ENCODE results near the gene NOS3. TPM values are rescaled to one million over a fixed set of nuclear protein-coding genes. Genes with fewer than 3 reads are reported as not detected.

Gene NOS3
- total RNA-seq, 1 experiment from 2014 or later: 0.60 TPM

DNA sequence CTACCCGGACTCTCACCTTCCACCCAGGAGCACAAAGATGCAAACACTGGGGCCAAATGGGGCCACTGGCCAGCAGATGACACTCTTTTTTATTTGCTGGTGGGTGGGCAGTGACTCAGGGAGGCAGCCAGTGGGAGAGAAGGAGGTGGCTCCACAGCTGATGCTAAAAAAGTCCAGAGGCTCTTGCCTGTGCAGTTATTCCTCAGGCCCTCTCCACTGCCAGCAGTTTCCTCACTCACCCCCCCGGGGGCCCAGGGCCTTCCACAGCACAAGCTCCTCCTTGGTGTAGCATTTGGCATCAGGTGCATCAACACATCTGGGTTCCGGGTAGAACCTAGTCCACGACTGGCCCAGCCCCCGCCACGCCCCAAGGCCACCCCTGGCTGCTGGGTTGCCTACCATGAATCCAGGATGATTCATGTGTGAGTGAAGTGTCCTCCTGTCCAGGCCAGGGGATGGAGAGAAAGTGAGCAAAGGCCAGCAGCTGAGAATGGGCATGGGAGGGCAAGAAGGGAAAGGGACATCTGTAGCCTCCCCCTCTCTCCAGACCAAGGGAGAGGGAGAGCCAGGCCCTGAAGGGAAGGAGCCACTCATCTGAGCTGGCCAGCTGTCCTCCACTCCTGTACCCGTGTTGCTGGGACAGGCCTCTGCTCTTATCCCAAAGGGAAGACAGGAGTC lies 11.0 kb upstream of the NOS3 start:
- no peak for DNase-seq (ENCODE audit: low spot score)

DNA sequence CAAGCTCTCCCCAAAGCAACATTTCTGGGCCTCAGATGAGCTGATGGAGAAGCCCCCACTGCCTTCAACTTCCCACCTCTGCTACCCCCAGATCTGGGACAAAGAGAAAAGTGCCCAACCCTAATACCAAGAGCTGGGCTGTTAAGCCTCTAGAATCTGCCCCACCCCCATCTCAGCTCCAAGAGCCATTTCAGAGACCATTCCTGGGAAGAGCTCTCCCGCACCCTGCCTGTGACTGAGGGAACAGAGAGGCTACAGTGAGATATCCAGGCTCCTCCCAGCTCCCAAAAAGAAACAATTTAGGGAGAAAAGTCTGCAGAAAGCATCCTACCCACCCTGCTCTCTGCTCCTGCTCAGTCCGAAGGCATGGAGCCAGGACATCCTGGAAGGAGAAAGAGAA lies 10.2 kb upstream of the NOS3 start:
- DNase-seq (ENCODE audit: low spot score): no peak

- DNase-seq (ENCODE audit: low spot score): no peak
These were observed 9.2 kb upstream of the NOS3 start for GRCh38 chr7:150981644-150982043.

- DNase-seq (ENCODE audit: low spot score): no peak
These were observed 8.5 kb upstream of the NOS3 start for GRCh38 chr7:150982351-150982750.

- DNase-seq (ENCODE audit: low spot score): no peak
These were observed 6.9 kb upstream of the NOS3 start for GRCh38 chr7:150983893-150984368.

- DNase-seq (ENCODE audit: low spot score): no peak
These were observed 4.7 kb upstream of the NOS3 start for GRCh38 chr7:150986099-150986512.

DNA sequence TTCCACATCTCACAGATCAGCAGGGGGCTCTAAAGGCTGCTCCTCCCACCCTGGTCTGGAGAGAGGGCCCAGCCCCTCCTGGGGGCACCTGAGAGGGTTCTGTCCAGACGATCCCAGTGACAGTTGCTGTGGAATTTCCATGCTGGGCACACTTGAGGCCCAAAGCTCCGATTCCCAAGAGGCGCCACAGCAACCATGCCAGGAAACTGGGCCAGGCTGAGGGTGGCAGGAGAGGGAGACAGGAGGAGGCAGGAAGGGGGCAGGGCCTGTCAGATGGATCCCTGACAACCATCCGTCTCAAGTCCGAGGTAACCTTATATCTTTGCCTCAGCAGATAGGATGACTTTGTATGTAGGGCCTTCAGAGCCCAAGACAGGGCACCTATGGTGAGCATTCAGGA lies 4.3 kb upstream of the NOS3 start:
- DNase-seq (ENCODE audit: low spot score): no peak

DNA sequence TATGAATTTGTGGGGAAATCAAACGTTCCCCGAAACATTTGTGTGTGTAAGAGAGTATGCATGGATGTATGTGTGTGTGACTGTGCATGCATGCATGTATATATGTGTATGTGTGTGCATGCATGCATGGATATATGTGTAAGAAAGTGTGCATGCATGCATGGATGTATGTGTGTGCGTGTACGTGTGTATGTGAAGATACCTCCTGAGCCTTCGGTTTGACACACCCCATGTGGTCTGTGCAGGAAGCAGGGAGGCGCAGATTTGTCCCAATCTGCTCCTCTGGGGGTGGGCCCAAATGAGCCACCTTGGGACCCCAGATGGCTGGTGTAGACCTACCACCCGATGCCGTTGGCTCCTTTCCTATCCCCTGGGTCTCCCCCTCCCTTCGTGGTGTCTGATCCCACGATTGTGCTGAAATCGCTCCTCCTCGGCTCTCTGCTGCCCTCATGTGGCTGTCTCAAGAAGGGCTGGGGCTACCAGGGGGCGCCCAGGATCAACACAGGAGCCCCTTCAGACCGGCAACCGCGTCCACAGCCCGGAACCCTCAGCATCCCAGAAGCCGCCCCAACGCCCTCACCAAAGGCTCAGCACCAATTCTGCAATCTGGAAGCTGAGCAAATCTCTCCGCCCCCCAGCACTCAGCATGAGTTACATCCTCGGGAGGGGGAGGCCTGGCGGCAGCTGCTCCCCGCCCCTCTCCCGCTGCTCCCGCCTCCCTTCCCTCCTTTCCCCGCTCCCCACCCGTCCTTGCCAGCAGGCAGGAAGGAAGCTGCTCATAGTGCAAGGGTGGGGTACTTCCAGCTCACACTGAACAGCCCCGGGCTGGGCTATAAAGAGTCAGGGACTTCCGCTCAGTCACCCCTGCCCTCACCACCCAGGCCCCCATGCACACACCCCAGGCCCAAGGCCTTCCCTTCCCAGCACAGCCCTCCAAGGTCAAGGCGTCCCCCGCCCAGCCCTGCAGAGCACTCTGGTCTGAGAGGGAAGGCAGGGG lies 2.3 kb upstream of the NOS3 start:
- no peak for DNase-seq (ENCODE audit: low spot score)

GRCh38 chr7:150989456-150989855 lies 1.4 kb upstream of the NOS3 start:
- no peak for DNase-seq (ENCODE audit: low spot score)

- no peak for DNase-seq (ENCODE audit: low spot score)
These were observed 1.3 kb downstream of the NOS3 start for GRCh38 chr7:150992051-150992640.

DNA sequence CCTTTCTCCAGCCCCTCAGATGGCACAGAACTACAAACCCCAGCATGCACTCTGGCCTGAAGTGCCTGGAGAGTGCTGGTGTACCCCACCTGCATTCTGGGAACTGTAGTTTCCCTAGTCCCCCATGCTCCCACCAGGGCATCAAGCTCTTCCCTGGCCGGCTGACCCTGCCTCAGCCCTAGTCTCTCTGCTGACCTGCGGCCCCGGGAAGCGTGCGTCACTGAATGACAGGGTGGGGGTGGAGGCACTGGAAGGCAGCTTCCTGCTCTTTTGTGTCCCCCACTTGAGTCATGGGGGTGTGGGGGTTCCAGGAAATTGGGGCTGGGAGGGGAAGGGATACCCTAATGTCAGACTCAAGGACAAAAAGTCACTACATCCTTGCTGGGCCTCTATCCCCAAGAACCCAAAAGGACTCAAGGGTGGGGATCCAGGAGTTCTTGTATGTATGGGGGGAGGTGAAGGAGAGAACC lies 2.1 kb downstream of the NOS3 start:
- no peak for DNase-seq (ENCODE audit: low spot score)

DNA sequence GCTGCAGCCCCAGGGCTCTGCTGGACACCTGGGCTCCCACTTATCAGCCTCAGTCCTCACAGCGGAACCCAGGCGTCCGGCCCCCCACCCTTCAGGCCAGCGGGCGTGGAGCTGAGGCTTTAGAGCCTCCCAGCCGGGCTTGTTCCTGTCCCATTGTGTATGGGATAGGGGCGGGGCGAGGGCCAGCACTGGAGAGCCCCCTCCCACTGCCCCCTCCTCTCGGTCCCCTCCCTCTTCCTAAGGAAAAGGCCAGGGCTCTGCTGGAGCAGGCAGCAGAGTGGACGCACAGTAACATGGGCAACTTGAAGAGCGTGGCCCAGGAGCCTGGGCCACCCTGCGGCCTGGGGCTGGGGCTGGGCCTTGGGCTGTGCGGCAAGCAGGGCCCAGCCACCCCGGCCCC lies 2.7 kb downstream of the NOS3 start:
- DNase-seq (ENCODE audit: low spot score): no peak

- no peak for DNase-seq (ENCODE audit: low spot score)
These were observed 3.5 kb downstream of the NOS3 start for GRCh38 chr7:150994141-150994837.

DNA sequence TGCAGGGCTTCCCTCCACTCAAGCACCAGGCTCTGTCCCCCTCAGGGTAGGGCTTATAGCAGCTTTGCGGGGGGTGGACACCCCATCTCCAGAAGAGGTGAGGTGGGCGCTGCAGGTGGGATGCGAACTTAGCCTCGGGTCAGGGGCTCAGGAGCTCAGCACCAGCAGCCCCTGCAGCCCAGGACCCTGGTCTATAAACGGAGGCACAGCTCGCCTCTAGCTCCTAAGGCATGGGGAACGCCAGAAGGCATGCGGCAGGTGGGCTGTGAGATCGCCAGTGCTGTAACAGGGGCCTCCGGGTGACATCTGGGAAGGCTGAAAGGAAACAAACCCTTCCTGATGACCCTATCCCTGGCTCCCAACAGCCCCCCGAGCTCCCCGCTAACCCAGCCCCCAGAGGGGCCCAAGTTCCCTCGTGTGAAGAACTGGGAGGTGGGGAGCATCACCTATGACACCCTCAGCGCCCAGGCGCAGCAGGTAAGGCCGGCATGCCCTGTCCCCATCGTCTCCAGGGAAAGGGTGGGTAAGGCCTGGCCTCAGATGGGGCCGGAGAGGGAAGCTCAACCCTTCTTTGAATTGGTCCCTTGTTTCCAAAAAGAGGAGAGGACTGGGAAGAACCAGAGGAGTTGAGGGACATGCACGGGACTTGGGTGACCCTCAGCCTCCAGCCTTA lies 4.2 kb downstream of the NOS3 start:
- no peak for DNase-seq (ENCODE audit: low spot score)

DNA sequence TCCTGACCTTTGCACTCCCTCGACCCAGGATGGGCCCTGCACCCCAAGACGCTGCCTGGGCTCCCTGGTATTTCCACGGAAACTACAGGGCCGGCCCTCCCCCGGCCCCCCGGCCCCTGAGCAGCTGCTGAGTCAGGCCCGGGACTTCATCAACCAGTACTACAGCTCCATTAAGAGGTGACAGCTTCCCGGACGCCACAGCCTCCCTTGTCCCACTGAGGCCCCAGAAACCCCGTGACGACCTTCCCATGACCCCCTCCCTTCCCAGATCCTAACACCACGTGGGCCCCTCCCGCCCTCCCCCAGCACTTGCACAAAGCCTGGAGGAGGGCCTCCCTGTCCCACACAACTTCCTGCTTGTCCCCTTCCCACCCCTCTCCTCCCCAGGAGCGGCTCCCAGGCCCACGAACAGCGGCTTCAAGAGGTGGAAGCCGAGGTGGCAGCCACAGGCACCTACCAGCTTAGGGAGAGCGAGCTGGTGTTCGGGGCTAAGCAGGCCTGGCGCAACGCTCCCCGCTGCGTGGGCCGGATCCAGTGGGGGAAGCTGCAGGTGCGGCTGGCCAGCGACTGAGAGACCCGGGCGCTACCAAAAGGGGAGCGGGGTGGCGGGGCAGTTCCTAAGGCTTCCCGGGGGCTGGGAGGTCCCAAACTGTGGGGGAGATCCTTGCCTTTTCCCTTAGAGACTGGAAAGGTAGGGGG lies 5.7 kb downstream of the NOS3 start:
- no peak for DNase-seq (ENCODE audit: low spot score)

GRCh38 chr7:150997075-150997511 lies 6.3 kb downstream of the NOS3 start:
- no peak for DNase-seq (ENCODE audit: low spot score)

DNA sequence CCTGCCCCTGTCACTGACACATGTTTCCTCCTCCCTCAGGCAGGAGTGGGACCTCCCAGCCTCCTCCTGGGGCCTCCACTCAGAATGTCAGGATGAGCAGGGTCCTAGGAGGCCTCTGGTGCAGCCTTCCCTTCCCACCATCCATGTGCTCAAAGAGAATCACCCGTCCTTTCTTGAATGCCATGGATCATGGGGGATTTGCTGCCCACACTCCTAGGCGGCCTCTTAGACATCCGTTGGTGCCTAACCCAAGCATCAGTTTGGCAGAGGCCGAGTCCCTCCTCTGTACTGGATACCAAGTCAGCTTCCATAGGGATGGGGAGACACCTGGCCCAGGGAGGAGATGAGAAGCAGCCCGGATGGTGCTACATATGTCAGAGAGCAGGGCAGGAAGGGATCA lies 7.0 kb downstream of the NOS3 start:
- no peak for DNase-seq (ENCODE audit: low spot score)

DNA sequence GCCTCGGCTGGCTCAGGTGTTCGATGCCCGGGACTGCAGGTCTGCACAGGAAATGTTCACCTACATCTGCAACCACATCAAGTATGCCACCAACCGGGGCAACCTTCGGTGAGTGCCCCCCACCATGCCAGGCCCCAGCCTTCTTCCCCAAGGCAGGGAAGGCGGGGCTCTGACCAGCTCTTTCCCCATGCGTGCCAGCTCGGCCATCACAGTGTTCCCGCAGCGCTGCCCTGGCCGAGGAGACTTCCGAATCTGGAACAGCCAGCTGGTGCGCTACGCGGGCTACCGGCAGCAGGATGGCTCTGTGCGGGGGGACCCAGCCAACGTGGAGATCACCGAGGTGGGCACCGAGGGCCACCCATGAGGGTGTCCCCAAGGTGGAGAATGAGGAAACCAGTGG lies 7.5 kb downstream of the NOS3 start:
- no peak for DNase-seq (ENCODE audit: low spot score)

- no peak for DNase-seq (ENCODE audit: low spot score)
These were observed 8.2 kb downstream of the NOS3 start for GRCh38 chr7:150999001-150999400.

DNA sequence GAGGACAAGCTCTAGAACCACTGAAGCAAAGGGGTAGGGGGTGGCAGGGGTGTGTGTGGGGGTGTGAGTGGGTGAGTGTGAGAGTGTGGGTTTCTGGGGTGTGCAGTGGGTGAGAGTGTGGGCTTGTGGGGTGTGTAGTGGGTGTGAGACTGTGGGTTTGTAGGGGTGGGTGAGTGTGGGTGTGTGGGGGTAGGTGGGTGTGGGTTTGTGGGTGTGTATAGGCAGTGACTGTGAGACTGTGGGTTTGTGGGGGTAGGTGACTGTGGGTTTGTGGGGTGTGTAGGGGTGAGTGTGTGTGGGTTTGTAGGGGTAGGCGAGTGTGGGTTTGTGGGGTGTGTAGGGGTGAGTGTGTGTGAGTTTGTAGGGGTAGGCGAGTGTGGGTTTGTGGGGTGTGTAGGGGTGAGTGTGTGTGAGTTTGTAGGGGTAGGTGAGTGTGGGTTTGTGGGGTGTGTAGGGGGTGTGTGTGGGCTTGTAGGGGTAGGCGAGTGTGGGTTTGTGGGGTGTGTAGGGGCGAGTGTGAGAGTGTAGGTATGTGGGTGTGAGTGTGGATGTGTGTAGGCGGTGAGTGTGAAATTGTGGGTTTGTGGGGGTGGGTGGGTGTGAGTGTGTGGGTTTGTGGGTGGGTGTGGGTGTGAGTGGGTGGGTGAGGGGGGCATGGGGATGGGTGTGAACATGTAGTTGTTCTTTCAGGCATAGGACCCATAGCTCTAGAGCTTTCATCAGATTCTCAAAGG lies 8.8 kb downstream of the NOS3 start:
- no peak for DNase-seq (ENCODE audit: low spot score)
